UCSD-AML1 (cell line): ENCODE data around the gene STX16.
"Not testable (repeated sequence)": the region's sequence is repeated elsewhere in the genome, so short reads cannot be mapped to it uniquely, and the experiment has no call there.

Source experiments
- DNase-seq: peaks from one replicate; lab custom pipeline; 2025; ENCODE audit not compliant: unreplicated experiment; lab: John Stamatoyannopoulos, UW

Gene STX16

DNA sequence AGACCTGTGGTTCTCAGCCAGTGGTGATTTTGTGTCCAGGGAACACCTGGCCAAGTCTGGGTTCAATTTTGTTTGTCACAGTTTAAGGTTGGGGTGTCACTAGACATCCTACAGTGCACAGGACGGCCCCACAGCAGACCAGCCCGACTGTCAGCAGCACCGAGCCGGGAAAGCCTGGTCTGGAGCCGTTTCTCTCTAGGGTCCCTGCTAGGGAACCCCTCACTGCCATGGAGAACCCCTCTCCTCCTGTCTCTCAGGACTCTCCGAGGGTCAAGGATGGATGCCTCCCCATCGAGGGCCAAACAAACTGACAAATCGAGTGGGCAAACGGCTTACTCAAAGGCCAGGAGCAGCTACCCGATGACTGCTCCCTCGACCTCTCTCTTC lies 15.8 kb upstream of the STX16 start:
- no peak for DNase-seq

DNA sequence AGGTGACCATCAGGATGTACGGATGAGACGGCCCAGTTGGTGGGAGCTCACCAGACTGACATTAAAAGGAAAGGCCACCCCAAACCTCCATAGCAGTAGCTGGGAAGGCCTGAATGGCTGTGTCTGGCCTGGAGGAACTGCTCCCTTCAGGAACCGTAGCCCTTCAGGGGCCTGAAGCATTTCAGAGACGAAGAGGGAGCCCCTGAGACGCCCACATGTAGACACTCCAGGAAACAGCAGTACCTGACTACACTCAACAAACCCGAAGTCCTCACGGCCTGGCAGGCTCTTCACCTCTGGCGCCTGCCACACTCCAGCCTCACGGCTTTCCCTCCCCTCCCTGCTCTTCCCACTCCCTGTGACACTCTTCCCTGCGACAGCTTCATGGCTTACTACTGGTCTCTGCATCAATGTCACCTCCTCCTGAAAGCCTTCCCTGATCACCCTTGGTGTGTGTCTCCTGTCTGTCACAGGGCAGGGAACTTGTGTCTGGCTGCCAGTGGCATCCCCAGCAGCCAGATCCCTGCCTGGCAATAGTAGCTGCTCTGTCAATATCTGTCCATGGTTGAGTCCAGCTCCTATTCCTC lies 14.6 kb upstream of the STX16 start:
- DNase-seq = no peak

DNA sequence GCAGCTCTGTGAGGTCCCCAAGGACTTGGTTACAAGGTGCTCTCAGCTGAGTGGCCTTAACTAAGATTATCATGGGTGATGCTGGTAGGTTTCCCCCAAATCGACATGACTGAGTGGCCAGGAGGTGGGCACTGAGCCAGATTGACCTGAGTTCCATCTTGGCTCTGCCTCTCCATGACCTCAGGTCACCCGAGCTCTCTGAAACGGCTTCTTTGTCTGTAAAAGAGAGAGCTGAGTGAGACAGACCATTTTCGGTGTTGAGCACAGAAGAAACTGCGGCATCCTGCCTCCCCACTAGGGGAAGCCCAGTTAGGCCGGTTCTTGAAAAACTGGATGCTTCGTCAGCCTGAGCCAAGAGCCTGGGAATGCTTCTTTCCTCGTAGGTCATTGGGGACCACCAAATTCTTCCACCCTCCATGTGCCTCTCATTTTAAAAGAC lies 14.1 kb upstream of the STX16 start:
- DNase-seq = no peak

DNA sequence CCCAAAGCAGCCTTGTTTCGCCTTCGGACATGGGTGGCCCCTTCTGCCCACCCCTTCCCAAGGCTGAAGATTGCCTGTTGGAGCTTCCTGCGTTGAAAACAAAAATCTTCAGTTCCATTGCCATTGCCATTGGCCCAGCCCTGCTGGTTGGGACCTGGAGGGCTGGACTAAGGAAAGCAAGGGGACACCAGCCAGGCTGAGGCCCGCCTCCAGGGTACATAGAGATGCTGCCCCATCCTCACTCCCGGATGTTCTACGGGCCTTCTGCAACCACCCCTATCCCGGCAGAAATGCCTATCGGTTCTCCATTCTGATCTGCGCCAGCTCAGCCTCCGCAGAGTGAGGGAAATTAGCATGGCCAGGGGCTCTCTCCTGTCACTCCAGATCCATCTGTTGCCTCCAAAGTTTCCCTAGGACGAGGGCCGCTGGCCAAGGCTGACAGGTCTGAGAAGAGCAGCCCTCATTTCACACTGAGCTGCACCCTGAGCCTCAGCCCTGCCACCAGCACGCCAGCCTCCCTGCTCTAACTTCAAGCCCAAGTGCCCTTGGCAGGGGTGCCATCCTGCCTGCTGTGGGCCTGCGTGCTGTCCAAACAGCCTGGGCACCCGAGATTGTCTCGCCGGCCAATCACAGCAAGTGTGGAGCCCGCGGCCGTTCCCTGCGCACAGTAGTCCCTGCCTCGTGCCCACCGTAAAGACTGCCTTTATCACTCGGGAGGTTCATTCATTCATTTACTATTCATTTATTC lies 13.4 kb upstream of the STX16 start:
- DNase-seq = no peak

DNA sequence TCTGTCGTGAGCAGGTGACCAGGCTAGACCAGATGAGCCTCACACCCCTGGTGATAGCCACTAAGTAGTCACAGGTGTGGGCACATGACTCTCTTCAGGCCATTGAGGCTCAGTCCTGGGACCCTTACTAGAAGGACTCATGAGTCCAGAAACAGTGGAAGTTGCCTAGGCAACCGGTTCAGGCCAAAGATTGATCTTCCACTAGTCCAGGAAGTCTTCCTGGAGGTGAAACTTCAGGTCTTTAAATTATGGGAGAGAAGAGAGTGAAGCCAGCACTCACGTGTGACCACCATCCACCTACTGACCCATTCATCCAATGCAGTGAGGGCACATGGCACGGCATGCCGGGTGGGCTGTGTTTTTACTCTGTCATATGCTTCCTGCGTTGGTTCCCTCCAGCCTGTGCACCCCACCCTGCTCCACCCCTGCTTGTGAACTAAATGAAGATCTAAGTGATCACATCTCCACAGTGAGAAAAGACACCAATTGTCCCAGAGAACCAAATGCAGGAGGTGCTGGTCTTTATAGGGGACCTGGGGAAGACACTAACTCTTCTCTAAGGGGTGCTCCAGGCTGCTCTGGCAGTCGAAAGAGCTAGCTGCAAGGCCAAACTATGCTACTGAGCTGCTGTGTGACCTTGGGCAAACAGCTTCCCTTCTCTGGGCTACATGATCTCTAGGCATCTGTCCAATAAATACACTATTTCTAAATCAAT lies 12.5 kb upstream of the STX16 start:
- DNase-seq = no peak

DNA sequence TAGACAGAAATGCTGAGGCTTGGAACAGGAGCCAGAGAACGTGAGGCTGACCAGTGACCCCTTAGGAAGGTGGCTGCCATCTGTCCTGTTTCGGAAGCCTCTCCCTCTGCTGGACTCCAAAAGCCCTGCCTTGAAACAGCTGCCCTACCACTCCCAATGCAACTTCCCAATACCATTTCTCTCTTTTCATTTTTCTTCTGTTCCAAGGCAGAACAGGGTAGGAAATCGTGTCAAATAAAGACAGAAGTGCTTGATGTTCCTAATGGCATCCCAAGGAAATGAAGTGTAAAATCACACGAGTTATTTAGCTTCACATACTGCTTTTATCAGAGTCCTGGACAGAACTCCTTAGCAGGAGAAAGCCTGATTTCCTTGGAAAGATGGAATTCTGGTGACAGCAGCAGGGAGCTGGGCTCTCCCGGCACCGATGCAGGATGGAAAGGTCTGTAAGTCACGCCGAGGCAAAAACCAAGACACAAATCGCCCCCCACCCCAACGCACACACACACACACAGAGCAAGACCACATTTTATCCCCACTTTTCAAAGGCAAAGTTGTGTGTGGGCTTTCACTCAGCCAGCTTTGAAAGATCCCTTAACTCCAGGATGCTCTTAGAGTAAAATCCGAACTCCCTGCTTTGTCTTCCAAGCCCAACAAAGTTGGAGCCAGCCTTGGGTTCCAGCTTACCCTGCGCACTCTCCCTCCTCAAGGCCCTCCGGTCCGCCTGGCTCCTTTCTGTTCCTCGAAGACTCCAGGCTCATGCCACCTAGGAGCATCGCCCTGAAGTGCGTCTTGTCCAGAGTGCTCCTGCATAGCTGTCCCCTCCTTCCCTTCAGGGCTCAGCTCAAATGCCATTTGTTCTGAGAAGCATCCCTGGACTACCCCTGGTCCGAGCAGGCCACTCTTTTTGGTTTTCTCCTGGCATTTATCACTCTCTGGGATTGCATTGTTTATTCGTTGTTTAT lies 11.6 kb upstream of the STX16 start:
- no peak for DNase-seq

DNA sequence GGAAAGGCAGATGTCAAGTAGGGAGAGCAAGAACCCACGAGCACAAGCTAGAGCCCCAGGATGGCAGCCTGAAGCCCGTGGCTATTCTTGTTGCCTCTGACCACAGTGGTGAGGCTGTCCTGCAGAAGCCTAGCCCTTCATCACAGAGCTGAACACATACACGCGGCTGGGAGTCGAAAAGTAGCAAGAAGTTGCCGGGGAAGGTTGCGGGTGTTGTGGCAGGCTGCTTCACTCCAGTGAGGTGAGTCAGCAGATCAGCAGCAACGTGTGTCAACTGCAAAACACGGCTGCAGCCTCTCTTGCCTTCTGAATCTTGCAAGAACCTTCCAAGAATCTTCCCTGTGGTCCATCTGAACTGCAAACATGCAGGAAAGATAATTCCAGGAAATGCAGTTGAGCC lies 10.6 kb upstream of the STX16 start:
- no peak for DNase-seq

DNA sequence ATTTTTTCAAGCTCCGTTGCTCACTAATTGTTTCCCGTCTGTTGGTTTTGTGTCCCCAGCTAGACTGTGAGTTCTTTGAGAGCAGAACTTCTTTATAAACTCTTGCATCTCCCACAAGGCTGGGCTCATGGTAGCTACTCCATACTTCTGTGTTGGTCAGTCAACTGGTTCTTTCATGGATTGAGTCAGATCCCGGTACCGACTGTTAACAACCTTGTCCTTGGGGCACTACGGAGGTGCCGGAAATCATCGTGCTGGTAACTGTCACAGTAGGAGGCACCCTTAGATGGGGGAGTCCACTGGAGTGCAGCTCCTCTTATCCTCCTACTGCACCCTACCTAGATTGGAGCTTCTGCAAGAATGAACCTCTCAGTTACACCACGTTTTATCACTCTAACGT lies 8.6 kb upstream of the STX16 start:
- no peak for DNase-seq

DNA sequence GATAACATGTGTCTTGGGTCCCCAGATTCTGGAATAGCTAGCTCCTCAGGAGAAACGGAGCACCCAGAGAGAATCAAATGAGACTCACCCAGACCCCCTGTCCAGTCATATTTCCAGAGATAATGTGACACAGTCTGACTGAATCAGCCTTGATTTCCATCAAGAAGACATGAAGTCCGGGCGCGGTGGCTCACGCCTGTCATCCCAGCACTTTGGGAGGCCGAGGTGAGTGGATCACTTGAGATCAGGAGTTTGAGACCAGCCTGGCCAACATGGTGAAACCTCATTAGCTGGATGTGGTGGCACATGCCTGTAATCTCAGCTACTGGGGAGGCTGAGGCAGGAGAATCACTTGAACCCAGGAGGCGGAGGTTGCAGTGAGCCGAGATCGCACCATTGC lies 8.2 kb upstream of the STX16 start:
- not testable (repeated sequence) for DNase-seq

DNA sequence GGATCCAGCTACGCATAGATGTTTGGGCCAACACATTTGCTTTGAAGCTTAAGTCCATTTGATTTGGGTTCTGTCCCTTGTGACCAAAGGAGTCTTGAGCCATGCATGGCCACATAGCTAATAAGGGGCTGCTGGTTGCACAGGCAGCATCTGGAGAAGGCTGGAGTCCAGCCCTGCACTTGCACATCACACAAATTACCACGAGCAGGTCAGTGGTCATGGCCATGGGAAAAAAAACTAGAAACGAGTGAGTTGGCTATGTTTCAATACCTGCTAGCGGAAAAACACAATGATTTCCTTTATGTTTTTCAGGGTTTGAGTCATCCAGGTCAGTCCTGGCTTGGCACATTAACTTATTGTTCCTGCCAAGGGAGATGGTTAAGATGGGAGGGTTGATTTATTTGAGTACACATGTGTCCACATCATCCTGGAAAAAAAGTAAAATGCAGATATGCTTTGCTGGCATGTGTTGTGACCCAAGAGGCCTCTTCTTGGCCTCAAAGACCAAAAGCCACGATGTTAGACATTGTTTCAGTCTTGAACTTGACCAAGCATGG lies 5.6 kb upstream of the STX16 start:
- DNase-seq = no peak

DNA sequence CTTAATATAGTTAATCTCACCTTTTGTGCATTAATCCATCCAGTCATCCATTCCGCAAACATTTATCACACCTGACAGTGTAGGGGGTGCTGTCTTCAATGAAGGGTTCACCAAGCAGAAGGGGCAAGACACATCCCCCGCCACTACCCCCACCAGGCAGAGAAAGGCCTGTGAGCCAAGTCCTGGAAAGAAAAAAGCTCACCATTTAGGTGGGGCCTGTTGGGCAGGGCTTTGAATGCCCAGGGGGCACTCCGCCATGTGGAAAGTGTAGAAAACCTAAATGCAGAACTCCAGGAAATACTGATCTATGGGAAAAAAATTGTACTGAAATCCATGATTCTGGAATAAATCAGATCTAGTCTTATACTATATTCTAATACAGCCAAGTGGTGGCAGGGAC lies 4.8 kb upstream of the STX16 start:
- no peak for DNase-seq

DNA sequence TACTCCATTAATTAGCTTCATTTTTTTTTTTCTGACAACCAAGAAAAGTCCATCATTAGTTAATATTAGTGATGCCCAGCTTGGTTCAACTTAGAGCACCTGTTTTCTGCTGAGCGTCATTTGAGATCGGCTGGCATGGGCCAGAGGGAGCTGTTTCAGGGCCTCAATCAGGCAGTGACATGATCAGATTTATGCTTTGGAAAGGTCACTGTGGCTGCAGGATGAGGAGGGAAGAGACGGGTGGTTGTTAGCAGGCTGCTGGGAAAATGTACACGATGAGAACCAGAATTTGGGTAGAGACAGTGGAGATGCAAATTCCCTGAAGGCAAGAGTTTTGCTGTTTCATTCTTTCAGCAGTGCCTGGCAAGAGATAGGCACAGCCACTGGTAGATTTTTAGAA lies 4.4 kb upstream of the STX16 start:
- no peak for DNase-seq

DNA sequence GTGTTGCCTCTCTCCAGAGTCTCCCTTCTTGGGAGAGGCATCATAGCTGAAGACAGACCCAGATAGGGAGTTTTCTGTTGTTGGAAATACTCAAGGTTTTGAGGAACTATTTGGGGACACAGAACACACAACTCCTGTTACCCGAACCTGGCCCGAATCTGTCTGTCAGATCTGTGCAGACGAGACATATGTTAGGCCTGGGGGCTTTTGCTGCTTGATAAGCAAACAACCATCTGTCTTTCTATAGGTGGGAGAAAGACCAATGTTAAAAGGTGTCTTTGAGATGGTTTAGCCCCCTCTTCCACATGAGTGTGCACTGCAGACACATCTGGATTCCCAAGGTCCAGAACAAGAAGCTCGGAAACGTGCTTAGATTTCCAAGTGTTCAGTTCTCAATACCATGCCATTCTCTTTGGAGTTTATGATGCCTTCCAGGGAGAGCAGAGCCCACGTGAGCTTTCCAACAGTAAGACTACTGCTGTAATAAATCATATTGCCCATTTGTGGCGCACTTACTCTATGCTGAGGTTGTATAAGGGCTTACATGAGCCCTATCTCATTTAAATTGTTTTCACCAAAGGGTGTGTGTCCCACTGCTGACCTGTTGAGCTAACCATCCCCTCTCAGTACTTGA lies 3.8 kb upstream of the STX16 start:
- no peak for DNase-seq

DNA sequence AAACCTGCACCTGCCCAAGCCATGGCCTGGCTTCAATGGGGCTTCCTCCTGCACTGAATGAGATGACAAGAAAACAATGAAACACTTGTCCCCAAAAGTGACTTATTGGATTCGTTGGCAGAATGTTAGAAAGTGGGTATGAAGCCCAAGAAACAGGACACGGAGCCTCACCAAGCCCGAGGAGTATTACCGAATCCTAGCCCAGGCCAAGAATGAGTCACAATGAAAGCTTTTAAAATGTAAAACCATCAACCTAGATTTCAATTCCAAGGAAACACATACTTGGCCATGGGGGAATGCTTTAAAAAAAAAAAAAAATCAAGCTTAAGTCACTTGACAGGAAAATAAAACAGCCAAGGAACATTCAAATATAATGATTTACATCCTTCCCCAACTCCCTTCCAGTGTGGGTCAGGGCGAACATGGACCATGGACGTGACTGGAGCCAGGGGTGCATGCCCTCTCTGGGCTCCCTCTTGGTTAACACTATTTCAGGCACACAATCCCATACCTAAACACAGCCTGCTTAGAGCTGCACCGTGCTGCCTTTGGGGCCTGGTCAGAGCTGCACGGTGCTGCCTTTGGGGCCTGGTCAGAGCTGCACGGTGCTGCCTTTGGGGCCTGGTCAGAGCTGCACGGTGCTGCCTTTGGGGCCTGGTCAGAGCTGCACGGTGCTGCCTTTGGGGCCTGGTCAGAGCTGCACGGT lies 3.1 kb upstream of the STX16 start:
- DNase-seq = no peak

DNA sequence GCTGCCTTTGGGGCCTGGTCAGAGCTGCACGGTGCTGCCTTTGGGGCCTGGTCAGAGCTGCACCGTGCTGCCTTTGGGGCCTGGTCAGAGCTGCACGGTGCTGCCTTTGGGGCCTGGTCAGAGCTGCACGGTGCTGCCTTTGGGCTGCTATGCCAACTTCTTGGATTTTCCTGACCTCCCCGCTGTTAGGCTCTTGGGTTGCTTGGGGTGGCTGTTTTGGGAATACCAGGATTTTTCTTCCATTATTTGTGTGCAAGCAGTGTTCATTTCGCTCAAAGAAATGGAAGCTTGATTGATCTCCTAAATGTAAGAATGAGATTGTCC lies 2.6 kb upstream of the STX16 start:
- DNase-seq = not testable (repeated sequence)

DNA sequence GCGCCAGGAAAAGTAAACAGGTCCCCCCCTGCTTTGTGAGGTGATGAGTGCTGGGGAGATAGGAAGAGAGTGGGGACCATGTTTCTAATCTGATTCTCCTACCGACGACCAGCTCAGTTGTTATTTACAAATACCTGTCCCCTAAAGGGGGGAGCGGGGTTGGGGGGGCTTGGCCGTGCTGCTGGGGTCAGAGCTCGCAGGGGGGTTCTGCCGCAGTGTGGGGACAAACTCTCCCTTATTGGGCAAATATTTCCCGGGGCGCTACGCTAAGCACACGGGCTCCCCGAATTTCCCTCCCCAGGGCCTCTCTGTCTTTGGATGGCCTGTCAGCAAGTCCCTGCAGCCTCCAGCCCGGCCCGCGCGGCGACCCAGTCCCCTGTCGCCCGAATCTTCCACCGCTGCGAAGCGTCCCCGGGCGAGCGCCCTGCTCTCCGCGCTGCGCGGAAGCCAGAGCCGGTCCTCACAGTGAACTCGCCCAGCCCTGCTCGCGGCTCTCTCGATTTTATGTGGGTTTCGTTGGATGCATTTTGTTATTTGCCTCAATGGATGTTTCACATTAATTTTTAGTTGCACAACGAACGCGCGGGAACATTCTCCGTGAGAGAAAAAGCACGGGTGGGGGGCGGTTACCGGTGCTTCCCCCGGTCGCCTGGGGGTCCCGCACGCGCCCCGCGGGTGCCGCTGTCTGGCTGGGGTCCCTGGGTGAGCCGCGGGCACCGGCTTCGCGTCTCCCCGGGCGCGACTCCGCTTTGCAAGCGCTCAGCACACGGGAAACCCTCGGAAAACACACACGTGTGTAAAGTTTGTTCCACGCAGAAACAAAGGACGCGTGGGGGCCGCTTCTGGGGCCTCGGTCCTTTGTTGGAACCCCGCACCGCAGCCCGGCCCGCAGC lies 1.5 kb upstream of the STX16 start:
- DNase-seq = no peak

DNA sequence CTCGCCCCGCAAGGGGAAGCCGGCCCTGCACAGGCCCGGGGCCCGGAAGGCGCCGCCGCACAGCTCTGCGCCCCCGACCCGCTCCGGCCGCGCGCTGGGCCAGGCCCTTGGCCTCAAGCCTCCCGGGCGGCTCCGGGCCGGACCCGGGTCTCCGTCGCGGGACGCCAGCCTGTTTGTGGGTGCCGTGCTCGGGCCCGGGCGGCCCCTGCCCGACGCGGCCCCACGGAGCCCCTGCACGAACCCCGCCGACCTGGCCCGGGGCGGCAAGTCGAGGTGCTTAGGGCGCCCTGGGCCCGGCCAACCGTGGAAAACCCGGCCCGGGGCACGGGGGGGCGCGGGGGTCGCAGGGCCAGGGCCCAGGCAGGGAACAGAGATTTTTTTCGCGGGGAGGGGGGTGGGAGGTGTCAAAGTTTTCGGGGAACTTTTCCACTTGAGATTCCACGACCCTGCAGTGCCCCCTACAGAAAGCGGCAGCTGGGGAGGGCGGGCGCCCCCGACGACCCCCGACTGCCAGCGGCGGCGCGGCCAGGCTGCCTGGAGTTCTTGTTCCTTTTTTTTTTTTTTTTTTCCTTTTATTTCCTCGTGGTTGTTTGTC lies 805 bp upstream of the STX16 start:
- peak; percentile 69 for DNase-seq

DNA sequence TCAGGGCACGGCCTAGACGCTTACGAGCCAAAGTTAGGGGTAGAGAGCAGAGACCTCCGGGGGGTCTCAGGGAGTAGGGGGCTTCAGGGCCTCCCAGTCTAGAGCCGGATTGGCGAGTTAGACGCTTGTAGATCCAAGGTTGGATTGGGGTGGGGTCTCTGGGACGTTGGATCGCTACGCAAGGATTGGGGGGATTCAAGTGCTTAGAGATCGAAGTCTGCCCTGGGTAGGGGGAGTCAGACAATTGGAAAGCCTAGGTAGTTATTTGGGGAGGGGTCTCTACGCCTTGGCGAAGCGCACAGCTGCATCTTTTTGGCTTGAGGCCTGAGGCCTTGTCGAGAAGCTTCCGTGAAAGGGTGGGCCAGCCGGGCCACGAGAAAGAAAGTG lies 469 bp downstream of the STX16 start:
- no peak for DNase-seq
